ENCODE measurements around the gene CMSS1. TPM values are rescaled to one million over a fixed set of nuclear protein-coding genes. Genes with fewer than 3 reads are reported as not detected.

CMSS1 gene
- total and polyA plus RNA-seq, 2 of the 13 experiments (the other 11 are each of a cell fraction or from before 2014, with no cell fraction given): 6.4 to 48.7 TPM

DNA sequence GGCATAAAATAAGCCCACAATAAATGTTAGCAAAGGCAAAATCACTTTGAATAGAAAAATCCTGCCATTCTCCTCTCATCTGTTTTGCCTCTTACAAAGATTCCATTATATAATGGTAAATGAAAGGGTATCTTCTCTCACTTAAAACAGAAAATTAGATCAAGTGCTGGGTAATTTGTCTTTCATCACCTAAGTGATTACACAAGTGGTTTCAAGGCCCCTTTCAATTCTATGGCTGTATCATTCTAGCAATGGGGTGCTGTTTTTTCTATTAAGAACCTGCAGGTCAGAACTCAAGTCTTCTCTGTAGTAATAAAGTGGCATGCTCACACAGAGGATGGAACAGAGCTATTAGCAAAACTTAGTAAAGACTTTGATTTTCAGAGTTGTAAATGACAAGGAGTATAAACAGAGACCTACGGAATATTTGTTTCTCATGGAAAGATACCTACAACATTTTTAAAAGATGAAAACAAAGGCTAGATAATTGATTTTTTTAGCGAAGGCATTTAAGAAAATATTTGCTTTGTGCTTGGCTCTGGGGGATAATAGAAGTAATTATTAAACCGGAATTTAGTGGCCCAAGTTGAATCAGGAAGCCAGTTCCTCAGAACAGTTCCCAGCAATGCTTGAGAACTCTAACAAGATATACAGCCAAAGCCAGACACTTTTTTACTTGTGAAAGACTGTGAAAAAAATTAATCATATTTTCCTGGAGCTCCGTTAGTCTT is 137.4 kb downstream of the CMSS1 start (continued):
- TF ChIP-seq ZNF235 (CRISPR knock-in tag; IDR thresholded peaks at IDR 0.05; ENCODE audit: borderline replicate concordance): no peak
- TF ChIP-seq ZNF652 (CRISPR knock-in tag; IDR thresholded peaks at IDR 0.05; ENCODE audit: borderline replicate concordance, low read depth): 0 out of 2 replicates have a peak, but pooled peaks have one; percentile 10
- TF ChIP-seq SAFB2 (CRISPR knock-in tag; IDR thresholded peaks at IDR 0.05; ENCODE audit: borderline replicate concordance, low read depth): no peak
- TF ChIP-seq SOX13 (IDR thresholded peaks at IDR 0.05): no peak
- TF ChIP-seq SOX13 (CRISPR knock-in tag; conservative IDR thresholded peaks at IDR 0.05 in 1 of 2, IDR thresholded peaks at IDR 0.05 in 1 of 2): peak in 1 of 2 experiments; percentile 88; a peak in 2 of 4 replicates
- TF ChIP-seq SMAD3 (CRISPR knock-in tag; IDR thresholded peaks at IDR 0.05): peak; percentile 57; the same call in 1 of the 2 replicates
- no peak for TF ChIP-seq CSRNP1 (CRISPR knock-in tag; IDR thresholded peaks at IDR 0.05)
- no peak for TF ChIP-seq WIZ (CRISPR knock-in tag; IDR thresholded peaks at IDR 0.05)
- TF ChIP-seq ZKSCAN1 (IDR thresholded peaks at IDR 0.05; ENCODE audit: low read length): no peak
- TF ChIP-seq SOX6 (IDR thresholded peaks at IDR 0.05): no peak
- peak; percentile 88 for TF ChIP-seq SOX6 (CRISPR knock-in tag; IDR thresholded peaks at IDR 0.05)
- 0 out of 2 replicates have a peak, but pooled peaks have one; percentile 29 for TF ChIP-seq HMGXB3 (CRISPR knock-in tag; IDR thresholded peaks at IDR 0.05; ENCODE audit: borderline replicate concordance)
- TF ChIP-seq ZNF362 (CRISPR knock-in tag; IDR thresholded peaks at IDR 0.05; ENCODE audit: borderline replicate concordance): 0 out of 2 replicates have a peak, but pooled peaks have one; percentile 10
- TF ChIP-seq POGZ (CRISPR knock-in tag; IDR thresholded peaks at IDR 0.05): no peak
- peak; percentile 34; the same call in 1 of the 2 replicates for TF ChIP-seq CEBPG (CRISPR knock-in tag; IDR thresholded peaks at IDR 0.05)
- TF ChIP-seq PHF5A (CRISPR knock-in tag; IDR thresholded peaks at IDR 0.05; ENCODE audit: low read depth, unreplicated experiment): no peak
- TF ChIP-seq ASH2L (IDR thresholded peaks at IDR 0.05; ENCODE audit: insufficient read length, low read depth, low read length): peak; percentile 71
- no peak for TF ChIP-seq ZBTB43 (CRISPR knock-in tag; conservative IDR thresholded peaks at IDR 0.05)
- 0 out of 2 replicates have a peak, but pooled peaks have one; percentile 35 for TF ChIP-seq KLF6 (CRISPR knock-in tag; IDR thresholded peaks at IDR 0.05)
- TF ChIP-seq ZNF569 (CRISPR knock-in tag; IDR thresholded peaks at IDR 0.05; ENCODE audit: borderline replicate concordance): no peak

Measured in HepG2 (cell line).